Peyer's patch (tissue), 4 donors: Measurements from ENCODE around the gene MTARC1.

Source experiments
- CTCF ChIP-seq, 6 experiments: fragments of 450-650 bp in 4 of 6; fragments of 200-600 bp in 2 of 6; sonication (generic) in 1 of 6; IDR thresholded peaks; one replicate each; pipeline ENCODE4 v1.5.1; 2017 to 2019; ENCODE audit warnings: antibody characterized with exemption in 6 of 6, mild to moderate bottlenecking in 3 of 6, moderate library complexity in 1 of 6
- POLR2A ChIP-seq, 2 donors: fragments of 450-650 bp; IDR thresholded peaks; one replicate each; pipeline ENCODE4 v1.5.1; 2017; ENCODE audit warnings: antibody characterized with exemption in 2 of 2, mild to moderate bottlenecking in 2 of 2, moderate library complexity in 2 of 2

GRCh38 chr1:220800262-220800661 is 13.5 kb downstream of the MTARC1 start:
- TF ChIP-seq POLR2A (IDR thresholded peaks at IDR 0.05) = no peak
- no peak for TF ChIP-seq CTCF (IDR thresholded peaks at IDR 0.05)
